GM21786 (cell line): Measurements from ENCODE around the gene PRAMEF20.
"Not testable (repeated sequence)": the region's sequence is repeated elsewhere in the genome, so short reads cannot be mapped to it uniquely, and the experiment has no call there.

Experiments used
- ATAC-seq: cut with Tn5 transposase; IDR thresholded peaks from one replicate; pipeline ENCODE4 v1.9.1; 2021; ENCODE audit not compliant: unreplicated experiment

PRAMEF20 gene

GRCh38 chr1:13410150-13410549 lies at the start of gene PRAMEF20:
PRAMEF20 (plus strand) TSS chr1:13410450; CDS start chr1:13416355, 5,905 bp downstream.
- not testable (repeated sequence) for ATAC-seq

- ATAC-seq = not testable (repeated sequence)
Observed at GRCh38 chr1:13362364-13362763, 47.9 kb upstream of the PRAMEF20 start.

- not testable (repeated sequence) for ATAC-seq
Observed at GRCh38 chr1:13364928-13365327, 45.3 kb upstream of the PRAMEF20 start.

- not testable (repeated sequence) for ATAC-seq
Observed at GRCh38 chr1:13366536-13366935, 43.7 kb upstream of the PRAMEF20 start.

GRCh38 chr1:13368544-13368943 lies 41.7 kb upstream of the PRAMEF20 start:
- not testable (repeated sequence) for ATAC-seq

- ATAC-seq = not testable (repeated sequence)
Observed at GRCh38 chr1:13378983-13379382, 31.3 kb upstream of the PRAMEF20 start.

GRCh38 chr1:13380380-13380779 lies 29.9 kb upstream of the PRAMEF20 start:
- not testable (repeated sequence) for ATAC-seq

GRCh38 chr1:13389332-13389731 lies 20.9 kb upstream of the PRAMEF20 start, which contains the start of gene PRAMEF17:
PRAMEF17 (plus strand) TSS chr1:13389632; CDS start chr1:13389658, 26 bp downstream.
- ATAC-seq = not testable (repeated sequence)

GRCh38 chr1:13393004-13393403 lies 17.2 kb upstream of the PRAMEF20 start:
- not testable (repeated sequence) for ATAC-seq

- ATAC-seq = not testable (repeated sequence)
Observed at GRCh38 chr1:13394761-13395160, 15.5 kb upstream of the PRAMEF20 start.

GRCh38 chr1:13395311-13395710 lies 14.9 kb upstream of the PRAMEF20 start:
- not testable (repeated sequence) for ATAC-seq

- ATAC-seq = no peak
Observed at GRCh38 chr1:13407811-13408210, 2.4 kb upstream of the PRAMEF20 start.

GRCh38 chr1:13430495-13430894 lies 20.2 kb downstream of the PRAMEF20 start:
- no peak for ATAC-seq

- no peak for ATAC-seq
Observed at GRCh38 chr1:13432251-13432650, 22.0 kb downstream of the PRAMEF20 start.

- not testable (repeated sequence) for ATAC-seq
Observed at GRCh38 chr1:13433694-13434358, 23.6 kb downstream of the PRAMEF20 start.

- no peak for ATAC-seq
Observed at GRCh38 chr1:13435458-13435857, 25.2 kb downstream of the PRAMEF20 start.

- not testable (repeated sequence) for ATAC-seq
Observed at GRCh38 chr1:13439104-13439783, 29.0 kb downstream of the PRAMEF20 start.

- ATAC-seq = no peak
Observed at GRCh38 chr1:13443335-13443979, 33.2 kb downstream of the PRAMEF20 start.

- ATAC-seq = no peak
Observed at GRCh38 chr1:13450204-13450603, 40.0 kb downstream of the PRAMEF20 start.

- ATAC-seq = no peak
Observed at GRCh38 chr1:13451399-13451965, 41.2 kb downstream of the PRAMEF20 start.

- ATAC-seq = no peak
Observed at GRCh38 chr1:13456904-13457532, 46.8 kb downstream of the PRAMEF20 start.
